Tibial artery (tissue), 4 donors: ENCODE results near the gene HSP90AB1.

Experiments used
- DNase-seq, 2 donors: peaks; one replicate each; pipeline ENCODE4 v3.0.0-alpha.2; 2019
- H3K27ac ChIP-seq, 2 donors: fragments of 200-600 bp; sonication (generic) in 1 of 2; 1 replicate in 1 of 2; 2 replicates in 1 of 2; pipeline ENCODE4 v1.5.1; 2018 to 2019; ENCODE audit warnings: mild to moderate bottlenecking in 1 of 2
- H3K27me3 ChIP-seq, 2 donors: fragments of 200-600 bp; sonication (generic) in 1 of 2; one replicate each; pipeline versions ENCODE4 v1.5.1 to v1.6.0; 2016 to 2019
- H3K36me3 ChIP-seq, 3 donors: fragments of 200-600 bp; sonication (generic) in 2 of 3; one replicate each; pipeline ENCODE4 v1.5.1; 2016 to 2019; ENCODE audit warnings: mild to moderate bottlenecking in 2 of 3
- H3K4me1 ChIP-seq, 4 donors: fragments of 200-600 bp; sonication (generic) in 2 of 4; 1 replicate in 3 of 4; 2 replicates in 1 of 4; pipeline ENCODE4 v1.5.1; 2016 to 2019
- H3K4me3 ChIP-seq, 2 donors: fragments of 200-600 bp; sonication (generic) in 1 of 2; 1 replicate in 1 of 2; 2 replicates in 1 of 2; pipeline ENCODE4 v1.5.1; 2018 to 2019; ENCODE audit warnings: mild to moderate bottlenecking in 2 of 2
- H3K9me3 ChIP-seq, 3 donors: fragments of 200-600 bp; sonication (generic) in 1 of 3; one replicate each; pipeline ENCODE4 v1.5.1; 2016 to 2019
- intact Hi-C: fragments of 100-400 bp; cut with DNase I; formaldehyde crosslinking; loops from one replicate; pipeline ENCODE4 v1.15.0; 2023; ENCODE audit warnings: low total_unique reads
- TF ChIP-seq, protein P1 (sequence below), 2 experiments: fragments of 200-600 bp in 1 of 2; fragments of 450-650 bp in 1 of 2; IDR thresholded peaks; one replicate each; pipeline ENCODE4 v1.5.1; 2017 to 2019; ENCODE audit warnings: antibody characterized with exemption in 2 of 2, mild to moderate bottlenecking in 1 of 2, moderate library complexity in 1 of 2

HSP90AB1 gene

GRCh38 chr6:44294832-44295791, 48.2 kb downstream of the HSP90AB1 start:
- DNase-seq, result no peak
- TF ChIP-seq, protein P1, sequence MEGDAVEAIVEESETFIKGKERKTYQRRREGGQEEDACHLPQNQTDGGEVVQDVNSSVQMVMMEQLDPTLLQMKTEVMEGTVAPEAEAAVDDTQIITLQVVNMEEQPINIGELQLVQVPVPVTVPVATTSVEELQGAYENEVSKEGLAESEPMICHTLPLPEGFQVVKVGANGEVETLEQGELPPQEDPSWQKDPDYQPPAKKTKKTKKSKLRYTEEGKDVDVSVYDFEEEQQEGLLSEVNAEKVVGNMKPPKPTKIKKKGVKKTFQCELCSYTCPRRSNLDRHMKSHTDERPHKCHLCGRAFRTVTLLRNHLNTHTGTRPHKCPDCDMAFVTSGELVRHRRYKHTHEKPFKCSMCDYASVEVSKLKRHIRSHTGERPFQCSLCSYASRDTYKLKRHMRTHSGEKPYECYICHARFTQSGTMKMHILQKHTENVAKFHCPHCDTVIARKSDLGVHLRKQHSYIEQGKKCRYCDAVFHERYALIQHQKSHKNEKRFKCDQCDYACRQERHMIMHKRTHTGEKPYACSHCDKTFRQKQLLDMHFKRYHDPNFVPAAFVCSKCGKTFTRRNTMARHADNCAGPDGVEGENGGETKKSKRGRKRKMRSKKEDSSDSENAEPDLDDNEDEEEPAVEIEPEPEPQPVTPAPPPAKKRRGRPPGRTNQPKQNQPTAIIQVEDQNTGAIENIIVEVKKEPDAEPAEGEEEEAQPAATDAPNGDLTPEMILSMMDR (IDR thresholded peaks at IDR 0.05), result no peak
- H3K4me3 ChIP-seq, result no peak overlapping the region
- intact Hi-C loops, result no loop called here
- H3K36me3 ChIP-seq, result peaks cover under 1 to 1% (median under 1%) of the 10 kb centered on the region in 3 donors
- H3K4me1 ChIP-seq, result peaks cover 0 to 16% (median 12%) of the 10 kb centered on the region in 4 donors
- no peak overlapping the region for H3K27ac ChIP-seq
- H3K9me3 ChIP-seq, result no peaks in the 10 kb centered on the region
- peaks cover 0 to 83% of the 10 kb centered on the region in 2 donors for H3K27me3 ChIP-seq

GRCh38 chr6:44297063-44298038, 50.5 kb downstream of the HSP90AB1 start:
- Histone ChIP-seq H3K4me3 (peak overlapping the region; percentile 22 to 54), H3K27me3 (peaks cover 0 to 61% of the 10 kb centered on the region in 2 donors), H3K9me3 (no peaks in the 10 kb centered on the region), H3K36me3 (peaks cover 17 to 23% (median 23%) of the 10 kb centered on the region in 3 donors), H3K27ac (no peak overlapping the region), H3K4me1 (peaks cover 0 to 16% (median 12%) of the 10 kb centered on the region in 4 donors)
- intact Hi-C loops, result no loop called here
- TF ChIP-seq, protein P1 (IDR thresholded peaks at IDR 0.05), result no peak
- no peak for DNase-seq

- DNase-seq, result no peak
- H3K9me3 ChIP-seq, result no peaks in the 10 kb centered on the region
- peaks cover 0 to 16% (median 12%) of the 10 kb centered on the region in 4 donors for H3K4me1 ChIP-seq
- H3K36me3 ChIP-seq, result peaks cover 23 to 32% (median 32%) of the 10 kb centered on the region in 3 donors
- no peak overlapping the region for H3K27ac ChIP-seq
- H3K27me3 ChIP-seq, result peaks cover 0 to 52% of the 10 kb centered on the region in 2 donors
- no peak overlapping the region for H3K4me3 ChIP-seq
- intact Hi-C loops, result no loop called here
- TF ChIP-seq, protein P1 (IDR thresholded peaks at IDR 0.05), result no peak
Observed at GRCh38 chr6:44298055-44298803, 51.3 kb downstream of the HSP90AB1 start.

GRCh38 chr6:44298864-44299263, 52.0 kb downstream of the HSP90AB1 start:
- no peak for DNase-seq
- intact Hi-C loops, result no loop called here
- no peaks in the 10 kb centered on the region for H3K9me3 ChIP-seq
- peaks cover 0 to 16% (median 12%) of the 10 kb centered on the region in 4 donors for H3K4me1 ChIP-seq
- no peak overlapping the region for H3K27ac ChIP-seq
- no peak overlapping the region for H3K4me3 ChIP-seq
- TF ChIP-seq, protein P1 (IDR thresholded peaks at IDR 0.05), result no peak
- peaks cover 29 to 39% (median 38%) of the 10 kb centered on the region in 3 donors for H3K36me3 ChIP-seq
- H3K27me3 ChIP-seq, result peaks cover 0 to 46% of the 10 kb centered on the region in 2 donors
